ENCODE data around the gene MTCP1. TPM values are rescaled to one million over a fixed set of nuclear protein-coding genes. Genes with fewer than 3 reads are reported as not detected.
A peak's percentile ranks its signal among the peaks of the same experiment; 100 is the strongest.

Gene MTCP1, protein sequence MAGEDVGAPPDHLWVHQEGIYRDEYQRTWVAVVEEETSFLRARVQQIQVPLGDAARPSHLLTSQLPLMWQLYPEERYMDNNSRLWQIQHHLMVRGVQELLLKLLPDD
- 30.8 and 49.5 TPM in 2 replicates for total RNA-seq (2021)
- Bru-seq, nascent RNA = percentile 23 among the genes with signal in this experiment
- percentile 26 among the genes with signal in this experiment for BruChase-seq, experiment 1, labeled RNA remaining after a 2-hour chase
- BruChase-seq, experiment 2, labeled RNA remaining after a 6-hour chase = percentile 19 among the genes with signal in this experiment
- long read RNA-seq, partial matches to known transcripts = 1 of 10 reads
- long read RNA-seq, other reads (novel, unspliced or antisense) = 7 of 10 reads

DNA sequence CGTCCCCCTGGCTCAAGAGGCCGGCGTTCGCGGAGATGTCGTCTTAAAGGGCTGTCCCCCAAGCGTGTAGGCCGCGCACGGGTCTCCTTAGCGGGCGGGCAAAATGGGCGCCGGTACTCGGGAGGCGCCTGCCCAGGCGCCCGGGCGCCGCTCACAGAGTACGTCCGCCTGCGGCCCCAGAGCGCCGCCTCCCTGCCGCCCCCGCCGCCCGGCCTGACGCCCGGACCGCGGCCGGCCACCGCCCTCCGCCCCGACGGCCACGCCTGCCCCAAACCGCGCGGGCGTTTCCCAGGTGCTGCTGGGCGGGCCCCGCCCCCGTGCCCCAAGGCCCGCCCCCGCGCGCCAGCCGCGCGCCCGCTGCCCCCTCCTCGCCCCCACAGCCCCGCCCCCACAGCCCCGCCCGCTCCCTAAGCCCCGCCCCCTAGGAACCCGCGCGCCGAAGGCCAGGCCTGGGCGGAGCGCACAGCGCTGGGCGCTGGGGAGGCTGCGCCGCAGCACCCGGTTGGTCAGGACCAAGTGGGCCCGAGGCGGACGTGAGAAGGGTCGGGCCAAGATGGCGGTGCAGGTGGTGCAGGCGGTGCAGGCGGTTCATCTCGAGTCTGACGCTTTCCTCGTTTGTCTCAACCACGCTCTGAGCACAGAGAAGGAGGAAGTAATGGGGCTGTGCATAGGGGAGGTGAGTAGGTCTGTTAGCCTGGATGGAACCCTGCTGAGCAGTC is at the start of gene MTCP1, which contains the start of the genes BRCC3 and CMC4:
Gene MTCP1, minus strand, starts transcription at position 162 of the 719 bp plus-strand sequence. CDS start 5,126 bp downstream, outside the sequence.
Gene BRCC3, plus strand, starts transcription at position 534 of the 719 bp plus-strand sequence. Its CDS starts 20 bp downstream, at position 554.
Gene CMC4, minus strand, starts transcription at position 162 of the 719 bp plus-strand sequence. CDS start 7,113 bp downstream, outside the sequence.
- TF ChIP-seq CTCF (conservative IDR thresholded peaks at IDR 0.05) (no peak), EZH2 (IDR thresholded peaks at IDR 0.05; ENCODE audit: low read depth) (no peak)
- Histone ChIP-seq H3K36me3 (ENCODE audit: low read depth) (no peaks in the 10 kb centered on the region), H3F3A (ENCODE audit: insufficient read depth, low read depth) (peaks cover 7% of the 10 kb centered on the region), H3K4me2 (peak within 1 kb of the TSS; percentile 85), H3K9me2 (ENCODE audit: insufficient read depth) (no peaks in the 10 kb centered on the region), H3K9me3 (ENCODE audit: insufficient read depth, low read depth) (no peaks in the 10 kb centered on the region), H3K4me1 (replicated peaks; ENCODE audit: insufficient read depth) (peaks cover 35% of the 10 kb centered on the region), H3K27ac (peak within 1 kb of the TSS; percentile 67), H3K79me2 (ENCODE audit: low read depth) (peaks cover 59% of the 10 kb centered on the region), H3K4me3 (peak within 1 kb of the TSS; percentile 83), H3K27me3 (ENCODE audit: insufficient read depth, low read depth) (no peaks in the 10 kb centered on the region), H2AFZ (peak within 1 kb of the TSS; percentile 97), H4K20me1 (ENCODE audit: insufficient read depth) (no peaks in the 10 kb centered on the region)
- peak; percentile 62 to 92 for DNase-seq
- ChIA-PET CTCF (no interaction called here), POLR2A (ENCODE audit: unreplicated experiment) (interaction anchor here (0.6 kb wide), 1 partner anchor 154 kb away, joined by 3 read pairs; no protein-coding TSS in a partner anchor)
- BruUV-seq (replicated peaks) = no TSS peak
- intact Hi-C loops (cut with micrococcal nuclease; ENCODE audit: unreplicated experiment) = loop anchor here (2.0 kb wide), 1 partner anchor 44 kb away; the partner anchor contains the start of gene FUNDC2

- H3K4me1 ChIP-seq (replicated peaks; ENCODE audit: insufficient read depth) = peaks cover 6% of the 10 kb centered on the region; the same call in 1 of the 2 replicates
- H3F3A ChIP-seq (ENCODE audit: insufficient read depth, low read depth) = no peaks in the 10 kb centered on the region; the same call in 1 of the 2 replicates
- BruUV-seq (replicated peaks) = no TSS peak
- intact Hi-C loops (cut with micrococcal nuclease; ENCODE audit: unreplicated experiment) = no loop called here
- no peaks in the 10 kb centered on the region; the same call in 1 of the 2 replicates for H3K9me3 ChIP-seq (ENCODE audit: insufficient read depth, low read depth)
- H3K4me3 ChIP-seq = no peak overlapping the region
- no peak overlapping the region for H2AFZ ChIP-seq
- H4K20me1 ChIP-seq (ENCODE audit: insufficient read depth) = no peaks in the 10 kb centered on the region
- DNase-seq = no peak
- no peaks in the 10 kb centered on the region for H3K79me2 ChIP-seq (ENCODE audit: low read depth)
- TF ChIP-seq CTCF (conservative IDR thresholded peaks at IDR 0.05) = no peak
- no peak for TF ChIP-seq EZH2 (IDR thresholded peaks at IDR 0.05; ENCODE audit: low read depth)
- H3K36me3 ChIP-seq (ENCODE audit: low read depth) = no peaks in the 10 kb centered on the region
- POLR2A ChIA-PET (ENCODE audit: unreplicated experiment) = no interaction called here
- no peaks in the 10 kb centered on the region for H3K9me2 ChIP-seq (ENCODE audit: insufficient read depth)
- no peak overlapping the region for H3K4me2 ChIP-seq
- H3K27me3 ChIP-seq (ENCODE audit: insufficient read depth, low read depth) = no peaks in the 10 kb centered on the region
- H3K27ac ChIP-seq = no peak overlapping the region
- CTCF ChIA-PET = no interaction called here
Observed at GRCh38 chrX:155115174-155115819, 44.4 kb upstream of the MTCP1 start.

GRCh38 chrX:155113097-155113496 is 42.2 kb upstream of the MTCP1 start:
- Histone ChIP-seq H3K27me3 (ENCODE audit: insufficient read depth, low read depth) (no peaks in the 10 kb centered on the region), H2AFZ (no peak overlapping the region), H3K4me1 (replicated peaks; ENCODE audit: insufficient read depth) (peaks cover 6% of the 10 kb centered on the region; the same call in 1 of the 2 replicates), H4K20me1 (ENCODE audit: insufficient read depth) (no peaks in the 10 kb centered on the region), H3K4me2 (no peak overlapping the region), H3K79me2 (ENCODE audit: low read depth) (no peaks in the 10 kb centered on the region), H3K36me3 (ENCODE audit: low read depth) (no peaks in the 10 kb centered on the region), H3K9me3 (ENCODE audit: insufficient read depth, low read depth) (no peaks in the 10 kb centered on the region; the same call in 1 of the 2 replicates), H3K27ac (no peak overlapping the region), H3K9me2 (ENCODE audit: insufficient read depth) (no peaks in the 10 kb centered on the region), H3K4me3 (no peak overlapping the region), H3F3A (ENCODE audit: insufficient read depth, low read depth) (no peaks in the 10 kb centered on the region; the same call in 1 of the 2 replicates)
- no peak for DNase-seq
- ChIA-PET CTCF (no interaction called here), POLR2A (ENCODE audit: unreplicated experiment) (no interaction called here)
- intact Hi-C loops (cut with micrococcal nuclease; ENCODE audit: unreplicated experiment) = no loop called here
- TF ChIP-seq CTCF (conservative IDR thresholded peaks at IDR 0.05) (no peak), EZH2 (IDR thresholded peaks at IDR 0.05; ENCODE audit: low read depth) (no peak)
- no TSS peak for BruUV-seq (replicated peaks)
